Measurements from ENCODE around the gene SEMA3B. TPM values are rescaled to one million over a fixed set of nuclear protein-coding genes. Genes with fewer than 3 reads are reported as not detected.
"Not testable (repeated sequence)": the region's sequence is repeated elsewhere in the genome, so short reads cannot be mapped to it uniquely, and the experiment has no call there.

SEMA3B gene
- total RNA-seq, 4 donors from 2014 or later = 2.9 to 5.2 (median 4.1) TPM

GRCh38 chr3:50302095-50303012, 33.4 kb downstream of the SEMA3B start:
- Histone ChIP-seq H3K36me3 (no peaks in the 10 kb centered on the region), H3K4me1 (peaks cover 47% of the 10 kb centered on the region), H3K9me3 (no peaks in the 10 kb centered on the region), H3K27me3 (no peaks in the 10 kb centered on the region), H3K27ac (no peak overlapping the region), H3K4me3 (no peak overlapping the region)
- WGBS = 78% methylated on average over 23 of the region's 32 CpGs
- TF ChIP-seq POLR2AphosphoS5 (IDR thresholded peaks at IDR 0.05) (no peak), EP300 (IDR thresholded peaks at IDR 0.05) (no peak), CTCF (IDR thresholded peaks at IDR 0.05) (no peak), POLR2A (IDR thresholded peaks at IDR 0.05) (no peak)
- DNase-seq (ENCODE audit: low spot score in 2 of 2) = peak in 1 of 2 donors; percentile 71

GRCh38 chr3:50303013-50303815, 34.3 kb downstream of the SEMA3B start, which contains the start of gene HYAL1:
TSS of gene HYAL1 (minus strand) at chr3:50303574. CDS start at chr3:50302956, 618 bp downstream.
- Histone ChIP-seq H3K9me3 (no peaks in the 10 kb centered on the region), H3K27ac (peak within 1 kb of the TSS; percentile 7), H3K27me3 (no peaks in the 10 kb centered on the region), H3K4me3 (no peak within 1 kb of the TSS), H3K4me1 (peaks cover 41% of the 10 kb centered on the region), H3K36me3 (no peaks in the 10 kb centered on the region)
- TF ChIP-seq CTCF (IDR thresholded peaks at IDR 0.05) = no peak
- TF ChIP-seq POLR2A (IDR thresholded peaks at IDR 0.05) = no peak
- no peak for TF ChIP-seq EP300 (IDR thresholded peaks at IDR 0.05)
- no peak for TF ChIP-seq POLR2AphosphoS5 (IDR thresholded peaks at IDR 0.05)
- 53% methylated on average over 6 of the region's 14 CpGs for WGBS
- peak in 1 of 2 donors; percentile 87 for DNase-seq (ENCODE audit: low spot score in 2 of 2)

GRCh38 chr3:50304601-50305000, 35.7 kb downstream of the SEMA3B start:
- H3K27ac ChIP-seq = no peak overlapping the region
- no peak overlapping the region for H3K4me3 ChIP-seq
- H3K4me1 ChIP-seq = peaks cover 32% of the 10 kb centered on the region
- DNase-seq (ENCODE audit: low spot score in 2 of 2) = no peak
- H3K36me3 ChIP-seq = no peaks in the 10 kb centered on the region
- no peaks in the 10 kb centered on the region for H3K9me3 ChIP-seq
- TF ChIP-seq CTCF (IDR thresholded peaks at IDR 0.05) (no peak), EP300 (IDR thresholded peaks at IDR 0.05) (no peak), POLR2AphosphoS5 (IDR thresholded peaks at IDR 0.05) (no peak), POLR2A (IDR thresholded peaks at IDR 0.05) (no peak)
- no peaks in the 10 kb centered on the region for H3K27me3 ChIP-seq

- H3K4me1 ChIP-seq = peaks cover 47% of the 10 kb centered on the region
- peak overlapping the region; percentile 48 for H3K4me3 ChIP-seq
- not testable (repeated sequence) for H3K9me3 ChIP-seq; H3K36me3 ChIP-seq; DNase-seq (ENCODE audit: low spot score in 2 of 2); H3K27me3 ChIP-seq
- WGBS = no CpG with 5 or more reads among the region's 32 CpGs
- peak overlapping the region; percentile 41 for H3K27ac ChIP-seq
Measured at GRCh38 chr3:50312041-50312440, 43.1 kb downstream of the SEMA3B start.

GRCh38 chr3:50314342-50314741, 45.4 kb downstream of the SEMA3B start:
- Histone ChIP-seq H3K27ac (peak overlapping the region; percentile 6), H3K4me1 (peaks cover 70% of the 10 kb centered on the region), H3K27me3 (no peaks in the 10 kb centered on the region), H3K36me3 (peaks cover 13% of the 10 kb centered on the region), H3K4me3 (no peak overlapping the region), H3K9me3 (no peaks in the 10 kb centered on the region)
- WGBS = 72% methylated on average over 3 of the region's 3 CpGs
- TF ChIP-seq CTCF (IDR thresholded peaks at IDR 0.05) = no peak
- TF ChIP-seq EP300 (IDR thresholded peaks at IDR 0.05) = no peak
- no peak for TF ChIP-seq POLR2AphosphoS5 (IDR thresholded peaks at IDR 0.05)
- no peak for TF ChIP-seq POLR2A (IDR thresholded peaks at IDR 0.05)
- DNase-seq (ENCODE audit: low spot score in 2 of 2) = no peak
